Neural progenitor cell (in vitro differentiated cells): ENCODE data around the gene TTC3. TPM values are rescaled to one million over a fixed set of nuclear protein-coding genes. Genes with fewer than 3 reads are reported as not detected.

Source experiments
- DNase-seq: peaks from one replicate; pipeline ENCODE4 v3.0.0-alpha.2; 2016; ENCODE audit warnings: low spot score
- H2AFZ ChIP-seq: fragments of 200-600 bp; sonication (generic); replicated peaks from 2 replicates; pipeline ENCODE4 v1.6.1; 2016; ENCODE audit warnings: antibody characterized with exemption
- H3F3A ChIP-seq: fragments of 200-600 bp; sonication (generic); 2 replicates; pipeline ENCODE4 v1.6.1; 2016; ENCODE audit warnings: antibody characterized with exemption, low read depth
- H3K27ac ChIP-seq: fragments of 200-600 bp; sonication (generic); 2 replicates; pipeline ENCODE4 v1.5.1; 2016; ENCODE audit warnings: mild to moderate bottlenecking
- H3K27me3 ChIP-seq: fragments of 200-600 bp; sonication (generic); 2 replicates; pipeline ENCODE4 v1.6.1; 2016; ENCODE audit warnings: mild to moderate bottlenecking, moderate library complexity
- H3K36me3 ChIP-seq: fragments of 200-600 bp; sonication (generic); 2 replicates; pipeline ENCODE4 v1.5.1; 2016
- H3K4me1 ChIP-seq: fragments of 200-600 bp; sonication (generic); 2 replicates; pipeline ENCODE4 v1.6.1; 2016; ENCODE audit warnings: mixed run types
- H3K4me2 ChIP-seq: fragments of 200-600 bp; sonication (generic); 2 replicates; pipeline ENCODE4 v1.6.1; 2016
- H3K4me3 ChIP-seq: fragments of 200-600 bp; sonication (generic); 2 replicates; pipeline ENCODE4 v1.5.1; 2016
- H3K79me2 ChIP-seq: fragments of 200-600 bp; sonication (generic); 2 replicates; pipeline ENCODE4 v1.6.1; 2016; ENCODE audit warnings: low read depth
- H3K9ac ChIP-seq: fragments of 200-600 bp; sonication (generic); 2 replicates; pipeline ENCODE4 v1.6.1; 2016
- H3K9me3 ChIP-seq: fragments of 200-600 bp; sonication (generic); 2 replicates; pipeline ENCODE4 v1.5.1; 2016; ENCODE audit warnings: low read depth
- H4K20me1 ChIP-seq: fragments of 200-600 bp; sonication (generic); 2 replicates; pipeline ENCODE4 v1.6.1; 2016; ENCODE audit warnings: low read depth
- H3K27ac Mint-ChIP-seq: 3 replicates; pipeline ENCODE4 v1.8.0; 2021; ENCODE audit warnings: mixed read lengths
- H3K27me3 Mint-ChIP-seq: 2 replicates; pipeline ENCODE4 v1.8.0; 2022; ENCODE audit warnings: low read depth, mild to moderate bottlenecking, inconsistent platforms, moderate library complexity, mixed read lengths; ENCODE audit not compliant: insufficient read depth
- H3K36me3 Mint-ChIP-seq: 3 replicates; pipeline ENCODE4 v1.8.0; 2021; ENCODE audit warnings: mixed read lengths
- H3K4me1 Mint-ChIP-seq: 3 replicates; pipeline ENCODE4 v1.8.0; 2021; ENCODE audit warnings: mixed read lengths
- H3K4me3 Mint-ChIP-seq: 3 replicates; pipeline ENCODE4 v1.8.0; 2021; ENCODE audit warnings: mild to moderate bottlenecking, moderate library complexity, mixed read lengths
- H3K9me3 Mint-ChIP-seq: 3 replicates; pipeline ENCODE4 v1.8.0; 2020; ENCODE audit warnings: mixed read lengths
- CTCF ChIP-seq: fragments of 200-600 bp; sonication (generic); IDR thresholded peaks from 2 replicates; pipeline ENCODE4 v1.5.1; 2017; ENCODE audit warnings: antibody characterized with exemption, mild to moderate bottlenecking
- EZH2 ChIP-seq: fragments of 200-600 bp; sonication (generic); IDR thresholded peaks from 2 replicates; pipeline ENCODE4 v1.6.1; 2017; ENCODE audit warnings: antibody characterized with exemption, mild to moderate bottlenecking, moderate library complexity
- EZH2phosphoT487 ChIP-seq: fragments of 200-600 bp; sonication (generic); IDR thresholded peaks from 2 replicates; pipeline ENCODE4 v1.6.1; 2017; ENCODE audit warnings: antibody characterized with exemption
- total RNA-seq: library from RNA; depleted of rRNA; stranded (reverse); fragments of >200 nt; gene quantifications from 2 replicates; pipeline ENCODE4 v1.2.3, GENCODE V29; 2015; ENCODE audit warnings: low replicate concordance

TTC3 gene
- total RNA-seq, 1 donor from 2014 or later: 135 TPM

GRCh38 chr21:37176716-37177115 is 103.7 kb downstream of the TTC3 start:
- Histone ChIP-seq H3K4me3 (no peak overlapping the region), H2AFZ (no peak overlapping the region), H3F3A (no peaks in the 10 kb centered on the region), H3K9ac (no peak overlapping the region), H3K4me1 (no peaks in the 10 kb centered on the region), H3K79me2 (no peaks in the 10 kb centered on the region), H3K4me2 (no peak overlapping the region), H3K9me3 (no peaks in the 10 kb centered on the region), H3K27ac (no peak overlapping the region), H4K20me1 (no peaks in the 10 kb centered on the region), H3K36me3 (peaks cover 11% of the 10 kb centered on the region), H3K27me3 (no peaks in the 10 kb centered on the region)
- no peak for TF ChIP-seq EZH2
- TF ChIP-seq CTCF: no peak
- TF ChIP-seq EZH2phosphoT487: no peak
- H3K27ac Mint-ChIP-seq: no peak overlapping the region
- H3K36me3 Mint-ChIP-seq: peaks cover 36% of the 10 kb centered on the region
- peaks cover 4% of the 10 kb centered on the region for H3K27me3 Mint-ChIP-seq
- no peak overlapping the region for H3K4me3 Mint-ChIP-seq
- no peaks in the 10 kb centered on the region for H3K9me3 Mint-ChIP-seq
- H3K4me1 Mint-ChIP-seq: no peaks in the 10 kb centered on the region
- no peak for DNase-seq

GRCh38 chr21:37181059-37181458 is 108.0 kb downstream of the TTC3 start:
- H3K79me2 ChIP-seq: no peaks in the 10 kb centered on the region
- H3K4me3 ChIP-seq: no peak overlapping the region
- Mint-ChIP-seq H3K27ac (no peak overlapping the region), H3K27me3 (peaks cover 4% of the 10 kb centered on the region), H3K4me1 (no peaks in the 10 kb centered on the region), H3K9me3 (no peaks in the 10 kb centered on the region), H3K36me3 (peaks cover 44% of the 10 kb centered on the region), H3K4me3 (no peak overlapping the region)
- H3K9ac ChIP-seq: no peak overlapping the region
- H3F3A ChIP-seq: peaks cover 5% of the 10 kb centered on the region
- TF ChIP-seq EZH2phosphoT487: no peak
- no peak for TF ChIP-seq EZH2
- TF ChIP-seq CTCF: no peak
- H3K9me3 ChIP-seq: no peaks in the 10 kb centered on the region
- H3K4me1 ChIP-seq: no peaks in the 10 kb centered on the region
- no peaks in the 10 kb centered on the region for H3K36me3 ChIP-seq
- DNase-seq: no peak
- no peak overlapping the region for H3K4me2 ChIP-seq
- H3K27ac ChIP-seq: no peak overlapping the region
- no peak overlapping the region for H2AFZ ChIP-seq
- no peaks in the 10 kb centered on the region for H3K27me3 ChIP-seq
- no peaks in the 10 kb centered on the region for H4K20me1 ChIP-seq

GRCh38 chr21:37182222-37182621 is 109.2 kb downstream of the TTC3 start:
- peaks cover 44% of the 10 kb centered on the region for H3K36me3 Mint-ChIP-seq
- no peaks in the 10 kb centered on the region for H3K79me2 ChIP-seq
- H3K36me3 ChIP-seq: no peaks in the 10 kb centered on the region
- no peak overlapping the region for H3K4me3 ChIP-seq
- no peak for DNase-seq
- TF ChIP-seq CTCF (no peak), EZH2phosphoT487 (no peak)
- H3K9me3 Mint-ChIP-seq: no peaks in the 10 kb centered on the region
- H3K4me1 ChIP-seq: no peaks in the 10 kb centered on the region
- H3K4me3 Mint-ChIP-seq: no peak overlapping the region
- H3K4me1 Mint-ChIP-seq: no peaks in the 10 kb centered on the region
- H2AFZ ChIP-seq: no peak overlapping the region
- peaks cover 4% of the 10 kb centered on the region for H3K27me3 Mint-ChIP-seq
- no peaks in the 10 kb centered on the region for H4K20me1 ChIP-seq
- no peak overlapping the region for H3K9ac ChIP-seq
- H3K27ac Mint-ChIP-seq: no peak overlapping the region
- no peak overlapping the region for H3K4me2 ChIP-seq
- peaks cover 5% of the 10 kb centered on the region for H3F3A ChIP-seq
- no peaks in the 10 kb centered on the region for H3K9me3 ChIP-seq
- no peaks in the 10 kb centered on the region for H3K27me3 ChIP-seq
- H3K27ac ChIP-seq: no peak overlapping the region

- Mint-ChIP-seq H3K4me1 (no peaks in the 10 kb centered on the region), H3K27ac (no peak overlapping the region), H3K27me3 (peaks cover under 1% of the 10 kb centered on the region), H3K9me3 (no peaks in the 10 kb centered on the region), H3K4me3 (no peak overlapping the region), H3K36me3 (peaks cover 41% of the 10 kb centered on the region)
- H3K4me3 ChIP-seq: no peak overlapping the region
- no peaks in the 10 kb centered on the region for H4K20me1 ChIP-seq
- H3K36me3 ChIP-seq: no peaks in the 10 kb centered on the region
- no peaks in the 10 kb centered on the region for H3K79me2 ChIP-seq
- DNase-seq: no peak
- no peak overlapping the region for H3K27ac ChIP-seq
- H3K9me3 ChIP-seq: no peaks in the 10 kb centered on the region
- TF ChIP-seq EZH2phosphoT487: no peak
- TF ChIP-seq CTCF: no peak
- TF ChIP-seq EZH2: no peak
- no peak overlapping the region for H2AFZ ChIP-seq
- H3K4me1 ChIP-seq: no peaks in the 10 kb centered on the region
- H3K9ac ChIP-seq: no peak overlapping the region
- peaks cover 5% of the 10 kb centered on the region for H3F3A ChIP-seq
- H3K4me2 ChIP-seq: no peak overlapping the region
- H3K27me3 ChIP-seq: no peaks in the 10 kb centered on the region
Measured at GRCh38 chr21:37183749-37184148, 110.7 kb downstream of the TTC3 start.
